NCI-H226 (cell line): ENCODE data around the gene CAMK2G.
"Not testable (repeated sequence)": the region's sequence is repeated elsewhere in the genome, so short reads cannot be mapped to it uniquely, and the experiment has no call there.

Experiments
- DNase-seq: peaks from one replicate; pipeline ENCODE4 v3.0.0-alpha.2; 2015

CAMK2G gene

DNA sequence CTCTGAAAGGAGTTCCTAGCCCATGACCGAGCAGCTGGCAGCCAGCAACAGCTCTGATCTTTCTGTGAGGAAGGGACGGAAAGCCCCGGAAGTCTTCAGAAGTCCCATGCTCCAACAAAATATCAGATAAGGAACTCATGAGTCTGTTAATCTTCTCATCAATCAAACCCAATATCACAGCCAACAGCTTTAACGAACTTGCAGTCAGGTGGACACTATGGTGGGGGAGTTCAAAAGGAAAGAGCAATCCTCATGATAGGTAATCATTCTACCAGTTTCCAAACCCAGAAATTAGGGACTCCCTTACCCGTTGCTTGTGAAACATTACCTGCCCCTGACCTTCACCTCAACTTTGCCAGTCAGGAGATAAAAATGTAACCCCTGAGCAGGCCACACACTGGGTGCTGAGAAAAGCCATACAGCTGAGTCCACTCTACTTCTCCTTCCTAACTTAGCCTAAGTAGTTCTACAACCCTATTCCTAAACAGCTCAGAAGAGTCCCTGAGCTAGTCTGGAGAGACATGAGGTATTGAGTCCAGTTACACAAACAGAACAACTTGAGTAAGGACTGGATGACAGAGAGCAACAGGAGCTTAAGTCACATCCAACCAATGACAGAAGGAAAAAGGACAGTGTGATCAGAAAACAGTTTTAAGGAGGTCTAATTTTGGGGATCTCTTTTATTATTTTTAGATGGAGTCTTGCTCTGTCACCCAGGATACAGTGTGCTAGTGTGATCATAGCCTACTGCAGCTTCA, 65.1 kb downstream of the CAMK2G start:
- DNase-seq: no peak

GRCh38 chr10:73808021-73808815, 66.1 kb downstream of the CAMK2G start:
- DNase-seq: no peak

GRCh38 chr10:73807471-73807870, 66.9 kb downstream of the CAMK2G start:
- no peak for DNase-seq

DNA sequence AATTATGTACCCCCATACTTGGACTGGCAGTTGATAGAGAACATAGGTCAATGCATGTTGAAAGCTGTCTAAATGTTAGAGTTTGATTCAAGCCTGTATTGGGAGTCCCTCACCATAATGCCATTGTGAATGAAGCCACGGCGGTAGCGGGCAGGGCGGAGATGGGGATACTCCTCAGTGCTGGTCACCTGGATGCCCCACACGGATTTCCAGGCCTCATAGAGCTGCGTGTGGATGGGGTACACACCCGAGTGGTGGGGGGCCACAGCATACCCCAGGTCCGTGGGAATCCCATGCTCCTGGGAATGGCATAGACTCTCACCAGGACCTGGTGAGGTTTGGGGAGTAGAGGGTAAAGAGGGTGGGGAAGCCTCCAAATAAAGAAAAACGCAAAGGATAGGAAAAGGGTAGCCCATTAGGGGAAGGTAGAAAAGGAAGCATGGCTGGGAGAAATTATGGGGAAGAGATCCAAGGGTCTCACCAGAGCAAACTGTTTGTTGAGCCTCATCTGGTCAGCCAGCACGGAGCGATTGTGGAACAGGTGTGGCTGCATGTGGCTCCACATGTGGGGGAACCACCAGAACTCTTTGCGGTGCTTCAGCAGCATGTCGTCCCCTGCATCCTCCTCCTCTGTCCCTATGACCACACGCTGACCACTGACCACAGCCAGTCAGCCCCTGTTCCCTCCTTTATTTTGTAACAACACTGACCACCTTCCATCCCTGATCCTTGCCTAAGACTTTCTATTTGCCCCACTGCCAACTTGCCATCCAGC, 68.0 kb downstream of the CAMK2G start:
- no peak for DNase-seq

- no peak for DNase-seq
Measured at GRCh38 chr10:73803680-73804286, 70.6 kb downstream of the CAMK2G start.

DNA sequence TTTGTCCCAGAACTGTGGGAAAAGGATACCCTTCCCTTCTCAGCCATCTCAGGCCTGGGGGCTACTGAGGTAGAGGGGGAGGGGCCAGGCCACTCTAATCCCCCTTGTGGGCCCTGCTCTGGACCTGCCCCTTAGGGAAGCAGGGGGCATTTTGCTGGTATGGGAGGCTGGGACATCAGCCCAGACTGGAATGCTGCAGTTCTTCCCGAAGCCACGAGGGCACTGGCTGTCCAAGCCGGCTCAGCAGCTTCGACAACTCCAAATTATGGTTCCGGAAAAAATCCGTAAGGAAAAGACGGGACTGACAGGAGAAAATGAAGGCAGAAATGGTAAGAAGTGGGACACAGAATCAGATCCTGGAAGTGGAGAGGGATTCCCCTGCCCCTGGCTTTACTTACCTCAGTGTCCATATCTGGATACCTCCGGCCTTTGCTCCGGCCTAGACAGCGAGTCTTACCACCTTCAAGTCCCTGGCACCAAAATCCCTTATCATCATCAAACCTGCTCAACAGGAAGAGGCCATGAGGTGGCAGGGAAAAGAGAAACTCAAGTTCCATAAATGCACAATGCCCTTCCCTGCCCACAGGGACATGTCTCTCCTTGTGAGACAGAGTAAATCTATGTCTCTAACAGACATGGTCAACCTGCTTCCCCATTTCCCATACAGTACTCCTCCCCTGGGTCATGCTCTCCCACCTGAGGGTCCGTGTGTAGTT, 71.9 kb downstream of the CAMK2G start:
- no peak for DNase-seq

- no peak for DNase-seq
Measured at GRCh38 chr10:73801253-73801590, 73.1 kb downstream of the CAMK2G start.

DNA sequence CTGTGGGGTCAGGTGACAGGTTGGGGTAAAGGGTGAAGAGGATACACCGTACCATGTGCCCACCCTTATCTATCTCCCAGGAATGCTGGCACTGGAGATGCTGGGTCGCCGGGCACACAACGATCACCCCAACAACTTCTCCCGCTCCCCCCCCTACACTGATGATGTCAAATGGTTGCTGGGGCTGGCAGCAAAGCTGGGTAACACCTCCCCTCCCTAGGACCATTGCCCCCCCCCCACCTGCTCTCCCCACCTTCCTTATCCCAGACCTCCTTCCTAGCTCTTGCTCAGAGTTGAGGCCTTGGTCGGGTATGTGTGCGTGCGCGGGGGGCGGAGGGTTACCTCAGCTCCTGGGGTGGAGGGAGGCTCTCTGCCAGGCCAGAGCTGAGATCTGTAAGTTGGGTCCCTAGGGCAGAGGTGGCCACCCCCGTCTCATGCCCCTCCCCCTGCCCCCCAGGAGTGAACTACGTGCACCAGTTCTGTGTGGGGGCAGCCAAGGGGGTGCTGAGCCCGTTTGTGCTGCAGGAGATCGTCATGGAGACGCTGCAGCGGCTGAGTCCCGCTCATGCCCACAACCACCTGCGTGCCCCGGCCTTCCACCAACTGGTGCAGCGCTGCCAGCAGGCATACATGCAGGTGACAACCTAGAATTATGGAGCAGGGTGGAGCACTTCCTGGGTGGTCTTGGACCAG, 73.6 kb downstream of the CAMK2G start:
- no peak for DNase-seq

GRCh38 chr10:73799899-73800559, 74.3 kb downstream of the CAMK2G start:
- no peak for DNase-seq

DNA sequence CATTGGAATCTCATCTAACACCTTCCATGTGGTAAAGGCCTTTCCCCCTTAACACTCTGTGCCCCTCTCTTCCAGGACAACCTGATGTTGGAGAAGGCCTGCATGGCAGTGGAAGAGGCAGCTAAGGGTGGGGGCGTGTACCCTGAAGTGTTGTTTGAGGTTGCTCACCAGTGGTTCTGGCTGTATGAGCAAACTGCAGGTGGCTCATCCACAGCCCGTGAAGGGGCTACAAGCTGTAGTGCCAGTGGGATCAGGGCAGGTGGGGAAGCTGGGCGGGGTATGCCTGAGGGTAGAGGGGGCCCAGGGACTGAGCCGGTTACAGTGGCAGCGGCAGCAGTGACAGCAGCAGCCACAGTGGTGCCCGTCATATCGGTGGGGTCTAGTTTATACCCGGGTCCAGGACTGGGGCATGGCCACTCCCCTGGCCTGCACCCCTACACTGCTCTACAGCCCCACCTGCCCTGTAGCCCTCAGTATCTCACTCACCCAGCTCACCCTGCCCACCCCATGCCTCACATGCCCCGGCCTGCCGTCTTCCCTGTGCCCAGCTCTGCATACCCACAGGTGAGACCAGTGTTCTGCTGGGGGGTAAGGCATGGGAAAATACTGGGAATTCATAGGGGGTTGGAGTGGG, 75.3 kb downstream of the CAMK2G start:
- no peak for DNase-seq

DNA sequence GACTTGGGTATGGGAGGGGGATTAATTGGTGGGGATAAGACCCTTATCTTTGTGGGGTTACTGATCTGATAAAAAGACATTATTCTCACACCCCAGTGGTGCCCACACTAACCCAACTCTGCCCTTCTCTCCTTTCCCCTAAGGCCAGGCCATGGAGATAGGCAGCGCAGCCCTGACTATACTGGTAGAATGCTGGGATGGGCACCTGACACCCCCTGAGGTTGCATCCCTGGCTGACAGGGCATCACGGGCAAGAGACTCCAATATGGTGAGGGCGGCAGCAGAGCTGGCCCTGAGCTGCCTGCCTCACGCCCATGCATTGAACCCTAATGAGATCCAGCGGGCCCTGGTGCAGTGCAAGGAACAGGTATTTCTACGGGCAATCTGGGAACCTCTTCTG, 76.3 kb downstream of the CAMK2G start:
- no peak for DNase-seq

- DNase-seq: no peak
Measured at GRCh38 chr10:73797324-73798025, 76.9 kb downstream of the CAMK2G start.

GRCh38 chr10:73796766-73797165, 77.6 kb downstream of the CAMK2G start:
- DNase-seq: no peak

DNA sequence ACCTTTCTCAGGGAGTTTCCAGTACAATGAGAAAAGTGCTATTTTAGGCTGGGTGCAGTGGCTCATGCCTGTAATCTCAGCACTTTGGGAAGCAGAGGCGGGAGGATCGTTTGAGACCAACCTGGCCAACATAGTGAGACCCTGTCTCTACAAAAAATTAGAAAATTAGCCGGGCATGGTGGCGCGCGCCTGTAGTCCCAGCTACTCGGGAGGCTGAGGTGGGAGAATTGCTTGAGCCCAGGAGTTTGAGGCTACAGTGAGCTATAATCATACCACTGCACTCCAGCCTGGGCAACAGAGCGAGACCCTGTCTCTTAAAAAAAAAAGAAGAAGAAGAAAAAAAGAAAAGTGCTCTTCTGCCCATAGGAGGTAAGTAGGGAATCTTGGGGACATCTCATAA, 78.3 kb downstream of the CAMK2G start:
- not testable (repeated sequence) for DNase-seq

GRCh38 chr10:73795491-73795890, 78.9 kb downstream of the CAMK2G start:
- DNase-seq: not testable (repeated sequence)

- no peak for DNase-seq
Measured at GRCh38 chr10:73793456-73793855, 80.9 kb downstream of the CAMK2G start.

GRCh38 chr10:73791871-73792400, 82.4 kb downstream of the CAMK2G start:
- DNase-seq: no peak

DNA sequence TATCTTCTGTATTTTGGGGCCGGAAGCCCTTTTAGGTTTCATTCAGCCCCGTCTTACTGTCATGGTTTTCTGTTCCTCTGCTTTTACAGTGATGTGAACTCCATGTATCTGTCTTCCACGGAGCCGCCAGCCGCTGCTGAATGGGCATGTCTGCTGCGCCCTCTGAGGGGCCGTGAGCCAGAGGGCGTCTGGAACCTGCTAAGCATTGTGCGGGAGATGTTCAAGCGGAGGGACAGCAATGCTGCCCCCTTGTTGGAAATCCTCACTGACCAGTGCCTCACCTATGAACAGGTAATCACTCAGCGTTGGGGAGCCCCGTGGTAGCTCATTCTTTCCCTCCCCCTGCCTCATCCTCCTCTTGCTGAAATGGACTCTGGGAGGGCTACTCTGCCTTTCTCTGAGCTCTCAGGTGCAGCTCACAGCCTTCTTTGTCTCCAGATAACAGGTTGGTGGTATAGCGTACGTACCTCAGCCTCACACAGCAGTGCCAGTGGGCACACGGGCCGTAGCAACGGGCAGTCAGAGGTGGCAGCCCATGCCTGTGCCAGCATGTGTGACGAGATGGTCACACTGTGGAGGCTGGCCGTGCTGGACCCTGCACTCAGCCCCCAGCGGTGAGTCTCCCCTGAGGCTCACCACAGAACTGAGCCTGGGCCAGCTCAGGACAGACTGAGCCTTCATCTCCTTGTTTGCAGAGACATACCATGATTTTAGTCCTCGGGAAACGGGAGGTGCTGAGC, 83.3 kb downstream of the CAMK2G start:
- DNase-seq: no peak

GRCh38 chr10:73789659-73790055, 84.7 kb downstream of the CAMK2G start:
- DNase-seq: no peak
